T-cell (primary cell): Measurements from ENCODE around the gene SLC25A25. TPM values are rescaled to one million over a fixed set of nuclear protein-coding genes. Genes with fewer than 3 reads are reported as not detected.

Source experiments
- ATAC-seq, 4 experiments: fragments of 200-7000 bp in 3 of 4; fragments of 150-1000 bp in 1 of 4; cut with Tn5 transposase; replicated peaks in 1 of 4; 1 replicate in 3 of 4; 2 replicates in 1 of 4; pipeline ENCODE4 v1.10.0; 2021; ENCODE audit warnings: moderate library complexity in 3 of 4, mild to moderate bottlenecking in 2 of 4, moderate number of reproducible peaks in 1 of 4
- CTCF ChIA-PET, 2 donors: fragments of 300-600 bp; sonication (Branson Sonifier 250); formaldehyde crosslinking; loops; one replicate each; lab custom pipeline; 2022; ENCODE audit warnings: antibody characterized with exemption in 2 of 2; lab: Charles Lee
- POLR2A ChIA-PET, 2 donors: fragments of 300-600 bp; sonication (Branson Sonifier 250); formaldehyde crosslinking; loops; one replicate each; lab custom pipeline; 2022; ENCODE audit warnings: antibody characterized with exemption in 2 of 2; lab: Charles Lee
- DNase-seq, 35 experiments: peaks; one replicate each; pipeline versions ENCODE4 v3.0.0 to v3.0.0-alpha.2; 2013 to 2023
- H3K27ac ChIP-seq: one replicate; pipeline ENCODE4 v1.5.1; 2013; ENCODE audit warnings: low read length
- H3K27me3 ChIP-seq, 2 experiments: replicated peaks in 1 of 2; 1 replicate in 1 of 2; 2 replicates in 1 of 2; pipeline versions ENCODE4 v1.6.1 to v1.7.0; 2013; ENCODE audit warnings: low read length in 1 of 2, mixed read lengths in 1 of 2; ENCODE audit not compliant: control insufficient read depth in 2 of 2, insufficient read depth in 2 of 2; ENCODE audit errors: extremely low read depth in 1 of 2
- H3K36me3 ChIP-seq, 2 donors: 1 replicate in 1 of 2; 2 replicates in 1 of 2; pipeline versions ENCODE4 v1.6.1 to v1.7.0; 2013; ENCODE audit warnings: low read length in 1 of 2; ENCODE audit not compliant: control insufficient read depth in 2 of 2, insufficient read depth in 1 of 2; ENCODE audit errors: extremely low read depth in 1 of 2
- H3K4me1 ChIP-seq, 2 experiments: 1 replicate in 1 of 2; 2 replicates in 1 of 2; pipeline versions ENCODE4 v1.6.1 to v1.7.0; 2013; ENCODE audit warnings: low read length in 2 of 2, mixed read lengths in 1 of 2; ENCODE audit not compliant: insufficient read depth in 2 of 2, control insufficient read depth in 1 of 2; ENCODE audit errors: extremely low read depth in 1 of 2
- H3K4me3 ChIP-seq, 2 donors: 1 replicate in 1 of 2; 2 replicates in 1 of 2; pipeline versions ENCODE4 v1.5.1 to v1.7.0; 2013; ENCODE audit warnings: mild to moderate bottlenecking in 2 of 2, low read length in 1 of 2, moderate library complexity in 1 of 2; ENCODE audit not compliant: control insufficient read depth in 1 of 2; ENCODE audit errors: extremely low read depth in 1 of 2
- H3K9me3 ChIP-seq: 2 replicates; pipeline ENCODE4 v1.7.0; 2013
- H3K27ac Mint-ChIP-seq, 2 donors: one replicate each; pipeline ENCODE4 v1.8.0; 2020 to 2021; ENCODE audit warnings: mild to moderate bottlenecking in 2 of 2, mixed read lengths in 2 of 2
- H3K27me3 Mint-ChIP-seq, 2 donors: one replicate each; pipeline ENCODE4 v1.8.0; 2021 to 2022; ENCODE audit warnings: mixed read lengths in 2 of 2
- H3K36me3 Mint-ChIP-seq: one replicate; pipeline ENCODE4 v1.8.0; 2021; ENCODE audit warnings: mixed read lengths
- H3K4me1 Mint-ChIP-seq, 3 donors: one replicate each; pipeline ENCODE4 v1.8.0; 2020 to 2022; ENCODE audit warnings: mixed read lengths in 3 of 3, mild to moderate bottlenecking in 1 of 3
- H3K4me3 Mint-ChIP-seq, 3 donors: one replicate each; pipeline ENCODE4 v1.8.0; 2020 to 2022; ENCODE audit warnings: mild to moderate bottlenecking in 3 of 3, mixed read lengths in 3 of 3, moderate library complexity in 3 of 3
- H3K9me3 Mint-ChIP-seq, 3 donors: one replicate each; pipeline ENCODE4 v1.8.0; 2020 to 2022; ENCODE audit warnings: mixed read lengths in 3 of 3
- WGBS: methylation state at CpG from one replicate; pipeline ENCODE4 v1.1.5; 2013; ENCODE audit warnings: missing lambda C conversion rate; ENCODE audit not compliant: insufficient coverage; 5-methylcytosine and 5-hydroxymethylcytosine counted together
- total RNA-seq, 35 experiments: library from RNA in 6 of 35; stranded (reverse) in 6 of 35; fragments of 120-200 nt in 1 of 35; gene quantifications; one replicate each; pipeline versions ENCODE4 v1.2.1 to v1.2.4 and lab custom pipeline; 2013 to 2026

SLC25A25 gene
- total RNA-seq, 5 donors from 2014 or later (not counting 1 experiment from before 2014, with no cell fraction given) = 11.8 to 21.0 (median 17.3) TPM

- Mint-ChIP-seq H3K27ac (no peak overlapping the region), H3K4me1 (peaks cover 7 to 15% (median 11%) of the 10 kb centered on the region in 3 donors), H3K36me3 (peaks cover 8% of the 10 kb centered on the region), H3K27me3 (no peaks in the 10 kb centered on the region), H3K4me3 (no peak overlapping the region), H3K9me3 (no peaks in the 10 kb centered on the region)
- Histone ChIP-seq H3K27ac (no peak overlapping the region), H3K27me3 (no peaks in the 10 kb centered on the region), H3K4me3 (no peak overlapping the region), H3K9me3 (no peaks in the 10 kb centered on the region), H3K4me1 (peaks cover 0 to 15% of the 10 kb centered on the region in 2 experiments), H3K36me3 (peaks cover 12 to 30% of the 10 kb centered on the region in 2 donors)
- WGBS = 93% methylated on average over 7 of the region's 15 CpGs
- DNase-seq = no peak
- CTCF ChIA-PET = interaction anchor here in 1 of 2 donors (0.8 kb wide), 1 partner anchor 46 kb away, joined by 4 read pairs; no protein-coding TSS in a partner anchor
- POLR2A ChIA-PET = no interaction called here
- no peak for ATAC-seq
Observed at GRCh38 chr9:128118971-128119665, 51.1 kb downstream of the SLC25A25 start.

- peaks cover 12 to 20% (median 17%) of the 10 kb centered on the region in 3 donors for H3K4me1 Mint-ChIP-seq
- CTCF ChIA-PET = interaction anchor here in 1 of 2 donors (0.8 kb wide), 1 partner anchor 48 kb away, joined by 4 read pairs; no protein-coding TSS in a partner anchor
- POLR2A ChIA-PET = no interaction called here
- H3K27me3 Mint-ChIP-seq = no peaks in the 10 kb centered on the region
- ATAC-seq = no peak
- WGBS = 89% methylated on average over 15 of the region's 20 CpGs
- no peak overlapping the region for H3K4me3 ChIP-seq
- H3K27me3 ChIP-seq = no peaks in the 10 kb centered on the region
- H3K4me3 Mint-ChIP-seq = no peak overlapping the region
- H3K27ac ChIP-seq = no peak overlapping the region
- no peak overlapping the region for H3K27ac Mint-ChIP-seq
- H3K36me3 Mint-ChIP-seq = peaks cover 5% of the 10 kb centered on the region
- H3K9me3 ChIP-seq = no peaks in the 10 kb centered on the region
- H3K4me1 ChIP-seq = peaks cover 0 to 22% of the 10 kb centered on the region in 2 experiments
- DNase-seq = no peak
- H3K9me3 Mint-ChIP-seq = no peaks in the 10 kb centered on the region
- H3K36me3 ChIP-seq = peaks cover 12 to 33% of the 10 kb centered on the region in 2 donors
Observed at GRCh38 chr9:128120061-128120740, 52.2 kb downstream of the SLC25A25 start.

- Histone ChIP-seq H3K27me3 (no peaks in the 10 kb centered on the region), H3K4me1 (peaks cover under 1 to 26% of the 10 kb centered on the region in 2 experiments), H3K9me3 (no peaks in the 10 kb centered on the region), H3K4me3 (no peak overlapping the region), H3K27ac (no peak overlapping the region), H3K36me3 (peaks cover 12 to 34% of the 10 kb centered on the region in 2 donors)
- Mint-ChIP-seq H3K36me3 (peaks cover 5% of the 10 kb centered on the region), H3K9me3 (no peaks in the 10 kb centered on the region), H3K27ac (no peak overlapping the region), H3K4me3 (no peak overlapping the region), H3K27me3 (no peaks in the 10 kb centered on the region), H3K4me1 (peaks cover 19 to 27% (median 22%) of the 10 kb centered on the region in 3 donors)
- ATAC-seq = no peak
- 92% methylated on average over 24 of the region's 29 CpGs for WGBS
- ChIA-PET POLR2A (no interaction called here), CTCF (no interaction called here)
- no peak for DNase-seq
Observed at GRCh38 chr9:128120741-128121465, 52.9 kb downstream of the SLC25A25 start.

- DNase-seq (no peak), ATAC-seq (no peak)
- Mint-ChIP-seq H3K27ac (no peak overlapping the region), H3K36me3 (peaks cover 5% of the 10 kb centered on the region), H3K4me3 (no peak overlapping the region), H3K9me3 (no peaks in the 10 kb centered on the region), H3K4me1 (peaks cover 25 to 32% (median 27%) of the 10 kb centered on the region in 3 donors), H3K27me3 (no peaks in the 10 kb centered on the region)
- ChIA-PET POLR2A (no interaction called here), CTCF (no interaction called here)
- Histone ChIP-seq H3K36me3 (peaks cover 12 to 34% of the 10 kb centered on the region in 2 donors), H3K4me3 (no peak overlapping the region), H3K27ac (no peak overlapping the region), H3K27me3 (no peaks in the 10 kb centered on the region), H3K9me3 (no peaks in the 10 kb centered on the region), H3K4me1 (peaks cover 6 to 32% of the 10 kb centered on the region in 2 experiments)
- WGBS = 100% methylated on average over 1 of the region's 5 CpGs
Observed at GRCh38 chr9:128121466-128121810, 53.4 kb downstream of the SLC25A25 start.

GRCh38 chr9:128121924-128122808 is 54.1 kb downstream of the SLC25A25 start:
- ATAC-seq = no peak
- Histone ChIP-seq H3K4me1 (peaks cover 7 to 38% of the 10 kb centered on the region in 2 experiments), H3K27ac (no peak overlapping the region), H3K4me3 (no peak overlapping the region), H3K36me3 (peaks cover 12 to 34% of the 10 kb centered on the region in 2 donors), H3K27me3 (no peaks in the 10 kb centered on the region), H3K9me3 (no peaks in the 10 kb centered on the region)
- Mint-ChIP-seq H3K36me3 (peaks cover 5% of the 10 kb centered on the region), H3K27me3 (no peaks in the 10 kb centered on the region), H3K4me1 (peaks cover 25 to 34% (median 32%) of the 10 kb centered on the region in 3 donors), H3K9me3 (no peaks in the 10 kb centered on the region), H3K4me3 (no peak overlapping the region), H3K27ac (peak overlapping the region in 1 of 2 donors; percentile 61)
- POLR2A ChIA-PET = no interaction called here
- 87% methylated on average over 18 of the region's 27 CpGs for WGBS
- CTCF ChIA-PET = no interaction called here
- DNase-seq = no peak
